ENCODE measurements around the gene KAZN. TPM values are rescaled to one million over a fixed set of nuclear protein-coding genes. Genes with fewer than 3 reads are reported as not detected.

KAZN gene
- polyA plus RNA-seq, 4 donors, result 34.1 to 43.2 (median 35.9) TPM

GRCh38 chr1:14738235-14738634 is 139.8 kb downstream of the KAZN start:
- no peak for DNase-seq (ENCODE audit: low read depth in 4 of 4, low spot score in 3 of 4)

- no peak for DNase-seq (ENCODE audit: low read depth in 4 of 4, low spot score in 3 of 4)
These were observed 140.2 kb downstream of the KAZN start for GRCh38 chr1:14738647-14739046.

- DNase-seq (ENCODE audit: low read depth in 4 of 4, low spot score in 3 of 4), result no peak
These were observed 140.8 kb downstream of the KAZN start for GRCh38 chr1:14739082-14739832.

- no peak for DNase-seq (ENCODE audit: low read depth in 4 of 4, low spot score in 3 of 4)
These were observed 141.5 kb downstream of the KAZN start for GRCh38 chr1:14740016-14740415.

- DNase-seq (ENCODE audit: low read depth in 4 of 4, low spot score in 3 of 4), result no peak
These were observed 142.6 kb downstream of the KAZN start for GRCh38 chr1:14741082-14741481.

GRCh38 chr1:14741532-14741931 is 143.0 kb downstream of the KAZN start:
- DNase-seq (ENCODE audit: low read depth in 4 of 4, low spot score in 3 of 4), result no peak

- DNase-seq (ENCODE audit: low read depth in 4 of 4, low spot score in 3 of 4), result no peak
These were observed 143.9 kb downstream of the KAZN start for GRCh38 chr1:14742181-14742980.

- DNase-seq (ENCODE audit: low read depth in 4 of 4, low spot score in 3 of 4), result no peak
These were observed 144.9 kb downstream of the KAZN start for GRCh38 chr1:14743368-14743767.

GRCh38 chr1:14745001-14745720 is 146.7 kb downstream of the KAZN start:
- no peak for DNase-seq (ENCODE audit: low read depth in 4 of 4, low spot score in 3 of 4)

- no peak for DNase-seq (ENCODE audit: low read depth in 4 of 4, low spot score in 3 of 4)
These were observed 147.3 kb downstream of the KAZN start for GRCh38 chr1:14745789-14746188.

- no peak for DNase-seq (ENCODE audit: low read depth in 4 of 4, low spot score in 3 of 4)
These were observed 147.9 kb downstream of the KAZN start for GRCh38 chr1:14746393-14746792.

GRCh38 chr1:14748151-14748550 is 149.7 kb downstream of the KAZN start:
- DNase-seq (ENCODE audit: low read depth in 4 of 4, low spot score in 3 of 4), result no peak

- no peak for DNase-seq (ENCODE audit: low read depth in 4 of 4, low spot score in 3 of 4)
These were observed 150.5 kb downstream of the KAZN start for GRCh38 chr1:14748977-14749376.

GRCh38 chr1:14750490-14750889 is 152.0 kb downstream of the KAZN start:
- no peak for DNase-seq (ENCODE audit: low read depth in 4 of 4, low spot score in 3 of 4)

GRCh38 chr1:14755518-14756252 is 157.2 kb downstream of the KAZN start:
- no peak for DNase-seq (ENCODE audit: low read depth in 4 of 4, low spot score in 3 of 4)

GRCh38 chr1:14756589-14757285 is 158.3 kb downstream of the KAZN start:
- no peak for DNase-seq (ENCODE audit: low read depth in 4 of 4, low spot score in 3 of 4)

- no peak for DNase-seq (ENCODE audit: low read depth in 4 of 4, low spot score in 3 of 4)
These were observed 158.8 kb downstream of the KAZN start for GRCh38 chr1:14757286-14757625.

GRCh38 chr1:14759042-14759818 is 160.7 kb downstream of the KAZN start:
- no peak for DNase-seq (ENCODE audit: low read depth in 4 of 4, low spot score in 3 of 4)

GRCh38 chr1:14759843-14760242 is 161.4 kb downstream of the KAZN start:
- DNase-seq (ENCODE audit: low read depth in 4 of 4, low spot score in 3 of 4), result no peak

Measured in right renal pelvis (tissue), 4 donors.